ENCODE results near the gene HPSE2.

- TF ChIP-seq CTCF (IDR thresholded peaks at IDR 0.05; ENCODE audit: insufficient read depth, low read length, poor library complexity, severe bottlenecking) (no peak), EZH2phosphoT487 (conservative IDR thresholded peaks at IDR 0.05; ENCODE audit: low read length) (no peak)
Observed at GRCh38 chr10:98720551-98720950, 515.1 kb downstream of the HPSE2 start.
